DND-41 (cell line): ENCODE data around the gene DOK6.

Experiments
- EZH2 ChIP-seq: IDR thresholded peaks from 3 replicates; pipeline ENCODE4 v1.6.1; 2012; ENCODE audit warnings: borderline replicate concordance, low read depth, mild to moderate bottlenecking, moderate library complexity, low read length, inconsistent platforms; ENCODE audit not compliant: severe bottlenecking
- TF ChIP-seq, protein P1 (sequence below): IDR thresholded peaks from 2 replicates; pipeline ENCODE4 v1.5.1; 2012; ENCODE audit warnings: borderline replicate concordance, low read length, moderate library complexity, mild to moderate bottlenecking; ENCODE audit not compliant: poor library complexity, severe bottlenecking; ENCODE audit errors: extremely low read depth

DNA sequence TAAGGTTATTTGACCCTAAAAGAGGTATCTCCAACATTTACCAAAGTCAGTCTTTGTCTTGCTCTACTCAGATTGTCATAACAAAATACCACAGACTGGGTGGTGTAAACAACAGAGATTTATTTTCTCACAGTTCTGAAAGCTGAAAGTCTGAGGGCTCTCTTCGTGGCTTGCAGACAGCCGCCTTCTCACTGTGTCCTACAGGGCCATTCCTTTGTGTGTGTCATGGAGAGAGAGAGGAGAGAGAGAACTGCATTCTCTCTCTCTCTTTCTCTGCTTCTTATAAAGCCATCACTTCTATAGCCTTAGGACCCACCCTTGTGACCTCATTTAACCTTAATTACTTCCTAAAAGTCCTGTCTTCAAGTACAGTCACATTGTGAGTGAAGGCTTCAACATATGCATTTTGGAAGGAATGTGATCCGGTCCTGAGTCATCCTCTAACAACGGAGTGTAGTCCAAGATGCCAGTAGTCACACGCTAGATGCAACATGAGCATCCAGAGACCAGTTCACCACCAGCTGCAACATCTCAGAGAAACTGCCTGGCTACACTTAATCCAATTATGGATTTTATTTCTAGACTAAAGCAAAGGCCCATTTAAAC lies 416.8 kb downstream of the DOK6 start:
- TF ChIP-seq, protein P1, sequence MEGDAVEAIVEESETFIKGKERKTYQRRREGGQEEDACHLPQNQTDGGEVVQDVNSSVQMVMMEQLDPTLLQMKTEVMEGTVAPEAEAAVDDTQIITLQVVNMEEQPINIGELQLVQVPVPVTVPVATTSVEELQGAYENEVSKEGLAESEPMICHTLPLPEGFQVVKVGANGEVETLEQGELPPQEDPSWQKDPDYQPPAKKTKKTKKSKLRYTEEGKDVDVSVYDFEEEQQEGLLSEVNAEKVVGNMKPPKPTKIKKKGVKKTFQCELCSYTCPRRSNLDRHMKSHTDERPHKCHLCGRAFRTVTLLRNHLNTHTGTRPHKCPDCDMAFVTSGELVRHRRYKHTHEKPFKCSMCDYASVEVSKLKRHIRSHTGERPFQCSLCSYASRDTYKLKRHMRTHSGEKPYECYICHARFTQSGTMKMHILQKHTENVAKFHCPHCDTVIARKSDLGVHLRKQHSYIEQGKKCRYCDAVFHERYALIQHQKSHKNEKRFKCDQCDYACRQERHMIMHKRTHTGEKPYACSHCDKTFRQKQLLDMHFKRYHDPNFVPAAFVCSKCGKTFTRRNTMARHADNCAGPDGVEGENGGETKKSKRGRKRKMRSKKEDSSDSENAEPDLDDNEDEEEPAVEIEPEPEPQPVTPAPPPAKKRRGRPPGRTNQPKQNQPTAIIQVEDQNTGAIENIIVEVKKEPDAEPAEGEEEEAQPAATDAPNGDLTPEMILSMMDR: no peak
- TF ChIP-seq EZH2: no peak
